Fibroblast of lung (primary cell): ENCODE measurements around the gene LCORL. TPM values are rescaled to one million over a fixed set of nuclear protein-coding genes. Genes with fewer than 3 reads are reported as not detected.

Experiments used
- DNase-seq, 2 donors: peaks; one replicate each; pipeline versions ENCODE4 v3.0.0 to v3.0.0-alpha.2; 2010; ENCODE audit warnings: low read depth in 2 of 2
- H2AFZ ChIP-seq: 2 replicates; pipeline ENCODE4 v1.5.1; 2012; ENCODE audit warnings: low read length, control low read depth, inconsistent platforms
- H3K27ac ChIP-seq: 2 replicates; pipeline ENCODE4 v1.5.1; 2011; ENCODE audit warnings: low read length, control low read depth; ENCODE audit not compliant: insufficient read depth
- H3K27me3 ChIP-seq: 2 replicates; pipeline ENCODE4 v1.5.1; 2011; ENCODE audit warnings: mild to moderate bottlenecking, low read length; ENCODE audit not compliant: control insufficient read depth, insufficient read depth
- H3K36me3 ChIP-seq: 2 replicates; pipeline ENCODE4 v1.5.1; 2011; ENCODE audit warnings: low read length; ENCODE audit not compliant: control insufficient read depth, insufficient read depth
- H3K4me1 ChIP-seq: 2 replicates; pipeline ENCODE4 v1.5.1; 2011; ENCODE audit warnings: low read length; ENCODE audit not compliant: control insufficient read depth, insufficient read depth; ENCODE audit errors: extremely low read depth
- H3K4me2 ChIP-seq: 2 replicates; pipeline ENCODE4 v1.5.1; 2011; ENCODE audit warnings: low read length, control low read depth; ENCODE audit not compliant: insufficient read depth; ENCODE audit errors: extremely low read depth
- H3K4me3 ChIP-seq, 4 experiments: fragments of 200-600 bp in 1 of 4; sonication (generic) in 1 of 4; replicated peaks in 1 of 4; 2 replicates each; pipeline ENCODE4 v1.5.1; 2011 to 2016; ENCODE audit warnings: low read length in 4 of 4, low read depth in 3 of 4, mild to moderate bottlenecking in 3 of 4, control low read depth in 2 of 4, inconsistent platforms in 1 of 4, mixed read lengths in 1 of 4; ENCODE audit not compliant: insufficient read depth in 1 of 4; ENCODE audit errors: control extremely low read depth in 1 of 4
- H3K79me2 ChIP-seq: 2 replicates; pipeline ENCODE4 v1.5.1; 2012; ENCODE audit warnings: mild to moderate bottlenecking, low read length, inconsistent platforms; ENCODE audit not compliant: control insufficient read depth, insufficient read depth
- H3K9ac ChIP-seq: 2 replicates; pipeline ENCODE4 v1.5.1; 2011; ENCODE audit warnings: mild to moderate bottlenecking, low read length, control low read depth; ENCODE audit not compliant: insufficient read depth
- H3K9me3 ChIP-seq: 2 replicates; pipeline ENCODE4 v1.5.1; 2012; ENCODE audit warnings: low read depth, low read length; ENCODE audit not compliant: control insufficient read depth, insufficient read depth
- H4K20me1 ChIP-seq: 2 replicates; pipeline ENCODE4 v1.5.1; 2011; ENCODE audit warnings: low read length; ENCODE audit not compliant: control insufficient read depth, insufficient read depth; ENCODE audit errors: extremely low read depth
- CTCF ChIP-seq, 2 donors: IDR thresholded peaks in 1 of 2; conservative IDR thresholded peaks in 1 of 2; 1 replicate in 1 of 2; 2 replicates in 1 of 2; pipeline ENCODE4 v1.5.1; 2011 to 2012; ENCODE audit warnings: low read length in 2 of 2, control low read depth in 1 of 2, inconsistent platforms in 1 of 2, low read depth in 1 of 2, mild to moderate bottlenecking in 1 of 2
- EZH2 ChIP-seq: IDR thresholded peaks from 2 replicates; pipeline ENCODE4 v1.5.1; 2012; ENCODE audit warnings: low read length, control low read depth, mild to moderate bottlenecking; ENCODE audit errors: missing control alignments
- polyA plus RNA-seq, 2 donors: library from polyadenylated mRNA; depleted of rRNA in 1 of 2; stranded (reverse) in 1 of 2; unstranded in 1 of 2; fragments of >200 nt; gene quantifications; 2 replicates each; pipeline ENCODE4 v1.2.1, GENCODE V29; 2011 to 2012; ENCODE audit warnings: missing spikeins in 1 of 2
- total RNA-seq: library from RNA; depleted of rRNA; stranded (reverse); fragments of >200 nt; gene quantifications from 2 replicates; pipeline ENCODE4 v1.2.1, GENCODE V29; 2014

Gene LCORL
- total and polyA plus RNA-seq, 2 donors (not counting 1 experiment from before 2014, with no cell fraction given), result 8.5 to 13.5 TPM

DNA sequence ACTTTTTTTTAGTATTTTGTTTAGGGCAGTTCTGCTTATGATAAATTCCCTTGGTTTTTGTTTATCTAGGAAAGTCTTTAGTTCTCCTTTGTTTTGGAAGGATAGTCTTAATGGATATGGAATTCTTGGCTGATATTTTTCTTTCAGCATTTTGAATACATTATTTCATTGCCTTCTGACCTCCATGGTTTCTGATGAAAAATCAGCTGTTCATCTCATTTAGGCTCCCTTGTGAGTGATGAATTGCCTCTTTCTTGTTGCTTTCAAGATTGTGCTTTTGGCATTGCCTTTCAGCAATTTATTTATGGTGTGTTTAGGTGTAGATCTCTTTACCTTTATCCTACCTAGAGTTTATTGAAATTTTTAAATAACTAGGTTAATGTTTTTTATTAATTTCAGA lies 41.5 kb upstream of the LCORL start:
- no peak for DNase-seq
- no peaks in the 10 kb centered on the region for H3K36me3 ChIP-seq
- H3K4me3 ChIP-seq, result no peak overlapping the region
- H3K9me3 ChIP-seq, result no peaks in the 10 kb centered on the region
- no peak overlapping the region for H2AFZ ChIP-seq
- no peaks in the 10 kb centered on the region for H3K27me3 ChIP-seq
- no peak overlapping the region for H3K27ac ChIP-seq
- H3K4me1 ChIP-seq, result no peaks in the 10 kb centered on the region
- TF ChIP-seq EZH2 (no peak), CTCF (conservative IDR thresholded peaks at IDR 0.05 in 1 of 2, IDR thresholded peaks at IDR 0.05 in 1 of 2; ENCODE audit: low read depth in 1 of 2, low read length in 2 of 2) (no peak)
- no peaks in the 10 kb centered on the region for H3K79me2 ChIP-seq
- H4K20me1 ChIP-seq, result no peaks in the 10 kb centered on the region
- no peak overlapping the region for H3K4me2 ChIP-seq
- no peak overlapping the region for H3K9ac ChIP-seq

GRCh38 chr4:18057821-18058533 lies 36.4 kb upstream of the LCORL start:
- H3K4me3 ChIP-seq, result peak overlapping the region in 1 of 4 experiments; percentile 37
- H3K4me2 ChIP-seq, result no peak overlapping the region
- H3K9ac ChIP-seq, result no peak overlapping the region
- H2AFZ ChIP-seq, result no peak overlapping the region
- no peaks in the 10 kb centered on the region for H3K27me3 ChIP-seq
- H3K27ac ChIP-seq, result no peak overlapping the region
- DNase-seq, result no peak
- H3K36me3 ChIP-seq, result no peaks in the 10 kb centered on the region
- H3K4me1 ChIP-seq, result no peaks in the 10 kb centered on the region
- TF ChIP-seq CTCF (conservative IDR thresholded peaks at IDR 0.05 in 1 of 2, IDR thresholded peaks at IDR 0.05 in 1 of 2; ENCODE audit: low read depth in 1 of 2, low read length in 2 of 2), result no peak
- H3K9me3 ChIP-seq, result no peaks in the 10 kb centered on the region
- H4K20me1 ChIP-seq, result no peaks in the 10 kb centered on the region
- no peaks in the 10 kb centered on the region for H3K79me2 ChIP-seq

- Histone ChIP-seq H3K27me3 (no peaks in the 10 kb centered on the region), H3K36me3 (no peaks in the 10 kb centered on the region), H3K4me3 (no peak overlapping the region), H3K79me2 (no peaks in the 10 kb centered on the region), H4K20me1 (no peaks in the 10 kb centered on the region), H3K27ac (no peak overlapping the region), H3K9ac (no peak overlapping the region), H3K9me3 (no peaks in the 10 kb centered on the region), H2AFZ (peak overlapping the region; percentile 19), H3K4me2 (no peak overlapping the region), H3K4me1 (peaks cover 3% of the 10 kb centered on the region)
- DNase-seq, result no peak
- TF ChIP-seq EZH2 (no peak), CTCF (conservative IDR thresholded peaks at IDR 0.05 in 1 of 2, IDR thresholded peaks at IDR 0.05 in 1 of 2; ENCODE audit: low read depth in 1 of 2, low read length in 2 of 2) (no peak)
These were observed 34.5 kb upstream of the LCORL start for GRCh38 chr4:18056030-18056429.
